ENCODE results near the gene HLA-DQA2. TPM values are rescaled to one million over a fixed set of nuclear protein-coding genes. Genes with fewer than 3 reads are reported as not detected.

HLA-DQA2 gene
- total RNA-seq, 1 experiment from 2014 or later: not detected

- TF ChIP-seq EGR1 (IDR thresholded peaks at IDR 0.05; ENCODE audit: low read depth) (no peak), SP1 (IDR thresholded peaks at IDR 0.05; ENCODE audit: low read depth) (no peak)
- TF ChIP-seq, protein P1, sequence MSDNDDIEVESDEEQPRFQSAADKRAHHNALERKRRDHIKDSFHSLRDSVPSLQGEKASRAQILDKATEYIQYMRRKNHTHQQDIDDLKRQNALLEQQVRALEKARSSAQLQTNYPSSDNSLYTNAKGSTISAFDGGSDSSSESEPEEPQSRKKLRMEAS (IDR thresholded peaks at IDR 0.05): no peak
- H3K9me2 ChIP-seq (ENCODE audit: insufficient read depth): no peaks in the 10 kb centered on the region
- ATAC-seq (no peak), DNase-seq (ENCODE audit: low read depth, low spot score) (no peak)
- H3K4me3 ChIP-seq (replicated peaks in 1 of 2; ENCODE audit: low read depth in 1 of 2, low read length in 2 of 2): no peak overlapping the region
- no peaks in the 10 kb centered on the region for H3K9me3 ChIP-seq (ENCODE audit: control insufficient read depth in 1 of 2, insufficient read depth in 1 of 2, low read depth in 1 of 2, low read length in 2 of 2)
- H3K79me2 ChIP-seq (ENCODE audit: insufficient read depth, low read length): no peaks in the 10 kb centered on the region
- no peaks in the 10 kb centered on the region for H3K4me1 ChIP-seq (ENCODE audit: control insufficient read depth in 1 of 2, insufficient read depth in 2 of 2, low read length in 2 of 2)
- no peak overlapping the region for H3K27ac ChIP-seq (ENCODE audit: low read depth, low read length)
- H3K36me3 ChIP-seq (ENCODE audit: control insufficient read depth in 1 of 2, insufficient read depth in 2 of 2, low read length in 2 of 2): no peaks in the 10 kb centered on the region
- intact Hi-C loops (cut with micrococcal nuclease): no loop called here
- H2AFZ ChIP-seq (ENCODE audit: low read depth, low read length, poor library complexity, severe bottlenecking): no peak overlapping the region
- ChIA-PET RAD21 (ENCODE audit: low non-redundant PET in 1 of 2, low total read pairs in 2 of 2, uncharacterized antibody in 2 of 2, unreplicated experiment in 2 of 2) (no interaction called here), POLR2A (no interaction called here), CTCF (no interaction called here)
- no TSS peak for BruUV-seq (replicated peaks)
- H4K20me1 ChIP-seq (ENCODE audit: insufficient read depth): no peaks in the 10 kb centered on the region
- no peak overlapping the region for H3K9ac ChIP-seq (ENCODE audit: low read length)
- no peak overlapping the region for H3K4me2 ChIP-seq (ENCODE audit: low read length)
- no peaks in the 10 kb centered on the region for H3K27me3 ChIP-seq (ENCODE audit: insufficient read depth, low read length)
Observed at GRCh38 chr6:32764048-32764447, 22.9 kb downstream of the HLA-DQA2 start.

DNA sequence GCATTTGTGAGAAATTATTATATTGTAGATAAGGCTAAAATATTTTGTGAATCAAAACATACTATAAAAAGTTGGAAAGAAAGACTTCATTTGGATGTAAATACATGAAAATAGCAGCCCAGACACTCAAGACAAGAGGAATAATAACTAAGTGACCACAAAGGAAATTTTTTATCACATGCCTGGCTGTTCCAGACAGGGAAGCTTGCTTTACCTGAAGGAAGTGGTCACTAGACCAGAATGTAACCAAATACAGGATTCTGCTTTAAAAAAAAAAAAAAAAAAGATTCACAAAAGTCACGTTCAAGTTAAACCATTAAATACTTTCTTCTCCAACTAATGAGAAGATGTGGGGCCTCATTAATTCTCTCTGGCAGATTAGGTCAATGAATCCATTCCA is 31.5 kb downstream of the HLA-DQA2 start:
- BruUV-seq (replicated peaks): no TSS peak
- Histone ChIP-seq H3K9me3 (ENCODE audit: control insufficient read depth in 1 of 2, insufficient read depth in 1 of 2, low read depth in 1 of 2, low read length in 2 of 2) (no peaks in the 10 kb centered on the region), H3K4me1 (ENCODE audit: control insufficient read depth in 1 of 2, insufficient read depth in 2 of 2, low read length in 2 of 2) (no peaks in the 10 kb centered on the region), H3K9me2 (ENCODE audit: insufficient read depth) (no peaks in the 10 kb centered on the region), H3K79me2 (ENCODE audit: insufficient read depth, low read length) (no peaks in the 10 kb centered on the region), H3K4me2 (ENCODE audit: low read length) (no peak overlapping the region), H3K36me3 (ENCODE audit: control insufficient read depth in 1 of 2, insufficient read depth in 2 of 2, low read length in 2 of 2) (no peaks in the 10 kb centered on the region), H3K27me3 (ENCODE audit: insufficient read depth, low read length) (no peaks in the 10 kb centered on the region), H3K27ac (ENCODE audit: low read depth, low read length) (no peak overlapping the region), H3K4me3 (replicated peaks in 1 of 2; ENCODE audit: low read depth in 1 of 2, low read length in 2 of 2) (no peak overlapping the region), H3K9ac (ENCODE audit: low read length) (no peak overlapping the region), H4K20me1 (ENCODE audit: insufficient read depth) (no peaks in the 10 kb centered on the region), H2AFZ (ENCODE audit: low read depth, low read length, poor library complexity, severe bottlenecking) (no peak overlapping the region)
- no peak for ATAC-seq
- intact Hi-C loops (cut with micrococcal nuclease): no loop called here
- POLR2A ChIA-PET: no interaction called here
- RAD21 ChIA-PET (ENCODE audit: low non-redundant PET in 1 of 2, low total read pairs in 2 of 2, uncharacterized antibody in 2 of 2, unreplicated experiment in 2 of 2): no interaction called here
- CTCF ChIA-PET: no interaction called here
- TF ChIP-seq SIN3A (IDR thresholded peaks at IDR 0.05; ENCODE audit: low read depth) (no peak), ZFX (IDR thresholded peaks at IDR 0.05) (no peak), POLR2A (IDR thresholded peaks at IDR 0.05; ENCODE audit: borderline replicate concordance, extremely low read depth, insufficient read depth, insufficient read length) (no peak)
- TF ChIP-seq, protein P1 (IDR thresholded peaks at IDR 0.05): no peak
- DNase-seq (ENCODE audit: low read depth, low spot score): no peak

Measured in HCT116 (cell line).